Retinal pigment epithelial cell (primary cell): ENCODE results near the gene PRKN.

ENCODE experiments used
- DNase-seq: peaks from one replicate; pipeline ENCODE4 v3.0.0-alpha.2; 2010; ENCODE audit warnings: low read depth
- H3K4me3 ChIP-seq: 2 replicates; pipeline ENCODE4 v1.5.1; 2011; ENCODE audit warnings: mild to moderate bottlenecking, low read length, control low read depth, moderate library complexity
- CTCF ChIP-seq: conservative IDR thresholded peaks from 2 replicates; pipeline ENCODE4 v1.5.1; 2011; ENCODE audit warnings: low read depth, low read length, control low read depth, inconsistent platforms

The PRKN gene

GRCh38 chr6:162026031-162026430 lies 701.5 kb downstream of the PRKN start:
- no peak for TF ChIP-seq CTCF
- H3K4me3 ChIP-seq, result no peak overlapping the region
- DNase-seq, result no peak

- no peak for TF ChIP-seq CTCF
- H3K4me3 ChIP-seq, result no peak overlapping the region
- DNase-seq, result no peak
These were observed 708.2 kb downstream of the PRKN start for GRCh38 chr6:162019349-162019748.

GRCh38 chr6:162017536-162017935 lies 710.0 kb downstream of the PRKN start:
- H3K4me3 ChIP-seq, result no peak overlapping the region
- TF ChIP-seq CTCF, result no peak
- no peak for DNase-seq

- DNase-seq, result no peak
- no peak overlapping the region for H3K4me3 ChIP-seq
- no peak for TF ChIP-seq CTCF
These were observed 713.3 kb downstream of the PRKN start for GRCh38 chr6:162014069-162014811.

- H3K4me3 ChIP-seq, result no peak overlapping the region
- no peak for DNase-seq
- no peak for TF ChIP-seq CTCF
These were observed 722.2 kb downstream of the PRKN start for GRCh38 chr6:162005372-162005771.

- H3K4me3 ChIP-seq, result no peak overlapping the region
- TF ChIP-seq CTCF, result no peak
- DNase-seq, result no peak
These were observed 730.8 kb downstream of the PRKN start for GRCh38 chr6:161996783-161997182.

- DNase-seq, result no peak
- TF ChIP-seq CTCF, result no peak
- no peak overlapping the region for H3K4me3 ChIP-seq
These were observed 741.6 kb downstream of the PRKN start for GRCh38 chr6:161985876-161986423.
